Hepatocyte (in vitro differentiated cells): ENCODE data around the gene ADGRD1.

Experiments used
- CTCF ChIP-seq: fragments of 200-600 bp; sonication (generic); IDR thresholded peaks from 2 replicates; pipeline ENCODE4 v1.5.1; 2016; ENCODE audit warnings: antibody characterized with exemption, mild to moderate bottlenecking; ENCODE audit not compliant: poor library complexity
- EZH2 ChIP-seq: fragments of 200-600 bp; sonication (generic); IDR thresholded peaks from 2 replicates; pipeline ENCODE4 v1.6.1; 2016; ENCODE audit warnings: antibody characterized with exemption, mild to moderate bottlenecking, borderline replicate concordance
- EZH2phosphoT487 ChIP-seq: fragments of 200-600 bp; sonication (generic); IDR thresholded peaks from one replicate; pipeline ENCODE4 v1.6.1; 2018; ENCODE audit warnings: antibody characterized with exemption, mild to moderate bottlenecking, low read depth, moderate library complexity; ENCODE audit not compliant: unreplicated experiment, severe bottlenecking

- TF ChIP-seq CTCF (no peak), EZH2phosphoT487 (no peak), EZH2 (no peak)
Measured at GRCh38 chr12:130919086-130919485, 34.6 kb upstream of the ADGRD1 start.
